Measurements from ENCODE around the gene SEMA3C. TPM values are rescaled to one million over a fixed set of nuclear protein-coding genes. Genes with fewer than 3 reads are reported as not detected.

Gene SEMA3C
- total RNA-seq, 1 donor from 2014 or later, result 148 TPM

DNA sequence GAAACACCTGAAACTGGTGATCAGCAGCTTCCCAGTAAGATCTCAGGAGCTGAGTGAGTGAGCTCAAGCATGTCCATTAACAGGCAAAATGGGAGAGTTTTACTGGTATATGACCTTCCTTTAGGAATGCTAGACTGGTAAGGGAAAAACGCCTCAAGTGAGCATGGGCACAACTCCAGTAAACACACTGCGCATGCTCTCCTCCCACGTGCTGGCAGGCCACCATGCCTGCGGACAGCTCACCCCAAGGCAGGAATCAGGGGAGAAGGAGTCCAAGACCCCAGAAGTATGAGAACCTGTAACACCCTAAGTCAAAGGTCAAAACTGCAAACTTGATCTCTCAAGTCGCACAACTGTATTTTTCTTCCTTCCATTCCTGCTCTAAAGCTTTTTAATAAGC lies 152.1 kb downstream of the SEMA3C start:
- no peaks in the 10 kb centered on the region for H3K9me3 Mint-ChIP-seq (ENCODE audit: unreplicated experiment)
- peaks cover 3% of the 10 kb centered on the region for H3K36me3 ChIP-seq (ENCODE audit: insufficient read depth, low read length)
- H3K27me3 Mint-ChIP-seq (ENCODE audit: low read depth, unreplicated experiment), result no peaks in the 10 kb centered on the region

GRCh38 chr7:80764132-80764531 lies 154.7 kb downstream of the SEMA3C start:
- no peak overlapping the region for H3K9ac ChIP-seq (ENCODE audit: low read length)
- Mint-ChIP-seq H3K27ac (ENCODE audit: unreplicated experiment) (peak overlapping the region; percentile 50), H3K4me3 (ENCODE audit: unreplicated experiment) (no peak overlapping the region), H3K4me1 (ENCODE audit: low read depth, unreplicated experiment) (peaks cover 11% of the 10 kb centered on the region), H3K27me3 (ENCODE audit: low read depth, unreplicated experiment) (no peaks in the 10 kb centered on the region), H3K9me3 (ENCODE audit: unreplicated experiment) (no peaks in the 10 kb centered on the region), H3K36me3 (ENCODE audit: low read depth, unreplicated experiment) (peaks cover 10% of the 10 kb centered on the region)
- H3K4me3 ChIP-seq (ENCODE audit: insufficient read depth, low read depth, low read length), result no peak overlapping the region
- no peak overlapping the region for H3K4me2 ChIP-seq (ENCODE audit: low read length)
- peak; percentile 76 for DNase-seq (ENCODE audit: low read depth)
- peaks cover 9% of the 10 kb centered on the region for H3K36me3 ChIP-seq (ENCODE audit: insufficient read depth, low read length)
- peak; percentile 20 for FAIRE-seq
- no peaks in the 10 kb centered on the region for H3K9me3 ChIP-seq (ENCODE audit: insufficient read depth, low read depth, low read length)
- H2AFZ ChIP-seq (ENCODE audit: low read depth, low read length), result no peak overlapping the region
- H3K79me2 ChIP-seq (ENCODE audit: insufficient read depth, low read length), result no peaks in the 10 kb centered on the region
- no peaks in the 10 kb centered on the region for H3K27me3 ChIP-seq (ENCODE audit: insufficient read depth, low read length)
- no peak overlapping the region for H3K27ac ChIP-seq (ENCODE audit: low read depth, low read length)
- H4K20me1 ChIP-seq (ENCODE audit: insufficient read depth, low read length), result no peaks in the 10 kb centered on the region
- no peaks in the 10 kb centered on the region for H3K4me1 ChIP-seq (ENCODE audit: insufficient read depth, low read length)
- TF ChIP-seq, protein P1, sequence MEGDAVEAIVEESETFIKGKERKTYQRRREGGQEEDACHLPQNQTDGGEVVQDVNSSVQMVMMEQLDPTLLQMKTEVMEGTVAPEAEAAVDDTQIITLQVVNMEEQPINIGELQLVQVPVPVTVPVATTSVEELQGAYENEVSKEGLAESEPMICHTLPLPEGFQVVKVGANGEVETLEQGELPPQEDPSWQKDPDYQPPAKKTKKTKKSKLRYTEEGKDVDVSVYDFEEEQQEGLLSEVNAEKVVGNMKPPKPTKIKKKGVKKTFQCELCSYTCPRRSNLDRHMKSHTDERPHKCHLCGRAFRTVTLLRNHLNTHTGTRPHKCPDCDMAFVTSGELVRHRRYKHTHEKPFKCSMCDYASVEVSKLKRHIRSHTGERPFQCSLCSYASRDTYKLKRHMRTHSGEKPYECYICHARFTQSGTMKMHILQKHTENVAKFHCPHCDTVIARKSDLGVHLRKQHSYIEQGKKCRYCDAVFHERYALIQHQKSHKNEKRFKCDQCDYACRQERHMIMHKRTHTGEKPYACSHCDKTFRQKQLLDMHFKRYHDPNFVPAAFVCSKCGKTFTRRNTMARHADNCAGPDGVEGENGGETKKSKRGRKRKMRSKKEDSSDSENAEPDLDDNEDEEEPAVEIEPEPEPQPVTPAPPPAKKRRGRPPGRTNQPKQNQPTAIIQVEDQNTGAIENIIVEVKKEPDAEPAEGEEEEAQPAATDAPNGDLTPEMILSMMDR (IDR thresholded peaks at IDR 0.05; ENCODE audit: insufficient read depth, low read depth, low read length), result no peak
- no peak for TF ChIP-seq EZH2 (IDR thresholded peaks at IDR 0.05; ENCODE audit: insufficient read depth, low read length)

More for the DNA sequence above, 152.1 kb downstream of the SEMA3C start:
- Mint-ChIP-seq H3K36me3 (ENCODE audit: low read depth, unreplicated experiment) (peaks cover 19% of the 10 kb centered on the region), H3K4me3 (ENCODE audit: unreplicated experiment) (no peak overlapping the region), H3K27ac (ENCODE audit: unreplicated experiment) (no peak overlapping the region), H3K4me1 (ENCODE audit: low read depth, unreplicated experiment) (peaks cover 19% of the 10 kb centered on the region)
- H2AFZ ChIP-seq (ENCODE audit: low read depth, low read length), result no peak overlapping the region
- TF ChIP-seq EZH2 (IDR thresholded peaks at IDR 0.05; ENCODE audit: insufficient read depth, low read length), result no peak
- TF ChIP-seq, protein P1 (IDR thresholded peaks at IDR 0.05; ENCODE audit: insufficient read depth, low read depth, low read length), result no peak
- no peak overlapping the region for H3K4me2 ChIP-seq (ENCODE audit: low read length)
- no peak overlapping the region for H3K4me3 ChIP-seq (ENCODE audit: insufficient read depth, low read depth, low read length)
- DNase-seq (ENCODE audit: low read depth), result no peak
- no peak for FAIRE-seq
- no peaks in the 10 kb centered on the region for H3K79me2 ChIP-seq (ENCODE audit: insufficient read depth, low read length)
- no peaks in the 10 kb centered on the region for H3K9me3 ChIP-seq (ENCODE audit: insufficient read depth, low read depth, low read length)
- H3K4me1 ChIP-seq (ENCODE audit: insufficient read depth, low read length), result peaks cover 6% of the 10 kb centered on the region
- H3K9ac ChIP-seq (ENCODE audit: low read length), result no peak overlapping the region
- H3K27me3 ChIP-seq (ENCODE audit: insufficient read depth, low read length), result no peaks in the 10 kb centered on the region
- H4K20me1 ChIP-seq (ENCODE audit: insufficient read depth, low read length), result no peaks in the 10 kb centered on the region
- H3K27ac ChIP-seq (ENCODE audit: low read depth, low read length), result no peak overlapping the region

- no peak overlapping the region for H3K4me3 Mint-ChIP-seq (ENCODE audit: unreplicated experiment)
- no peak overlapping the region for H3K4me3 ChIP-seq (ENCODE audit: insufficient read depth, low read depth, low read length)
- H3K79me2 ChIP-seq (ENCODE audit: insufficient read depth, low read length), result no peaks in the 10 kb centered on the region
- no peaks in the 10 kb centered on the region for H3K9me3 Mint-ChIP-seq (ENCODE audit: unreplicated experiment)
- no peak overlapping the region for H3K27ac ChIP-seq (ENCODE audit: low read depth, low read length)
- peaks cover 9% of the 10 kb centered on the region for H3K36me3 ChIP-seq (ENCODE audit: insufficient read depth, low read length)
- TF ChIP-seq EZH2 (IDR thresholded peaks at IDR 0.05; ENCODE audit: insufficient read depth, low read length), result no peak
- TF ChIP-seq, protein P1 (IDR thresholded peaks at IDR 0.05; ENCODE audit: insufficient read depth, low read depth, low read length), result no peak
- peaks cover 11% of the 10 kb centered on the region for H3K4me1 Mint-ChIP-seq (ENCODE audit: low read depth, unreplicated experiment)
- H3K27ac Mint-ChIP-seq (ENCODE audit: unreplicated experiment), result no peak overlapping the region
- H3K4me2 ChIP-seq (ENCODE audit: low read length), result no peak overlapping the region
- peaks cover 10% of the 10 kb centered on the region for H3K36me3 Mint-ChIP-seq (ENCODE audit: low read depth, unreplicated experiment)
- FAIRE-seq (no peak), DNase-seq (ENCODE audit: low read depth) (no peak)
- no peak overlapping the region for H2AFZ ChIP-seq (ENCODE audit: low read depth, low read length)
- no peaks in the 10 kb centered on the region for H3K9me3 ChIP-seq (ENCODE audit: insufficient read depth, low read depth, low read length)
- no peaks in the 10 kb centered on the region for H3K27me3 Mint-ChIP-seq (ENCODE audit: low read depth, unreplicated experiment)
- H3K4me1 ChIP-seq (ENCODE audit: insufficient read depth, low read length), result no peaks in the 10 kb centered on the region
- H4K20me1 ChIP-seq (ENCODE audit: insufficient read depth, low read length), result no peaks in the 10 kb centered on the region
- no peaks in the 10 kb centered on the region for H3K27me3 ChIP-seq (ENCODE audit: insufficient read depth, low read length)
- no peak overlapping the region for H3K9ac ChIP-seq (ENCODE audit: low read length)
Measured at GRCh38 chr7:80763704-80764103, 155.1 kb downstream of the SEMA3C start.
